Measurements from ENCODE around the gene NYNRIN.

- TF ChIP-seq CTCF (conservative IDR thresholded peaks at IDR 0.05; ENCODE audit: low read depth, low read length) (no peak), EZH2 (IDR thresholded peaks at IDR 0.05; ENCODE audit: low read length, unreplicated experiment) (no peak), EZH2phosphoT487 (IDR thresholded peaks at IDR 0.05; ENCODE audit: borderline replicate concordance, low read length) (no peak)
These were observed 29.3 kb upstream of the NYNRIN start for GRCh38 chr14:24369463-24369862.

Measured in PC-3 (cell line).